Gastroesophageal sphincter (tissue), 3 donors: Measurements from ENCODE around the gene ANKS1A.

Experiments used
- CTCF ChIP-seq, 4 experiments: fragments of 200-600 bp in 2 of 4; fragments of 450-650 bp in 2 of 4; sonication (generic) in 1 of 4; IDR thresholded peaks; one replicate each; pipeline ENCODE4 v1.5.1; 2017 to 2019; ENCODE audit warnings: antibody characterized with exemption in 4 of 4, mild to moderate bottlenecking in 2 of 4, moderate library complexity in 2 of 4
- EP300 ChIP-seq: sonication (generic); formaldehyde crosslinking; IDR thresholded peaks from one replicate; pipeline ENCODE4 v1.6.1; 2017; ENCODE audit warnings: antibody characterized with exemption, mild to moderate bottlenecking
- POLR2A ChIP-seq, 2 donors: fragments of 450-650 bp; IDR thresholded peaks; one replicate each; pipeline ENCODE4 v1.6.1; 2017; ENCODE audit warnings: antibody characterized with exemption in 2 of 2, mild to moderate bottlenecking in 2 of 2, moderate library complexity in 1 of 2
- POLR2AphosphoS5 ChIP-seq: sonication (generic); formaldehyde crosslinking; IDR thresholded peaks from one replicate; pipeline ENCODE4 v1.6.1; 2017; ENCODE audit warnings: antibody characterized with exemption

GRCh38 chr6:35034411-35035191 is 145.5 kb downstream of the ANKS1A start:
- no peak for TF ChIP-seq POLR2A (IDR thresholded peaks at IDR 0.05)
- TF ChIP-seq CTCF (IDR thresholded peaks at IDR 0.05) = no peak
- TF ChIP-seq EP300 = no peak
- peak; percentile 80 for TF ChIP-seq POLR2AphosphoS5
